Ramos (cell line): ENCODE measurements around the gene GUCY2F.

ENCODE experiments used
- in situ Hi-C: fragments of 300-500 bp; cut with MboI; formaldehyde crosslinking; loops from one replicate; pipeline ENCODE4 v1.14.3; 2022; ENCODE audit warnings: low sequenced_read_pairs; ENCODE audit not compliant: unreplicated experiment

The GUCY2F gene

GRCh38 chrX:109398833-109399232 is 83.1 kb downstream of the GUCY2F start:
- in situ Hi-C loops: no loop called here

GRCh38 chrX:109398061-109398460 is 83.8 kb downstream of the GUCY2F start:
- in situ Hi-C loops: no loop called here

DNA sequence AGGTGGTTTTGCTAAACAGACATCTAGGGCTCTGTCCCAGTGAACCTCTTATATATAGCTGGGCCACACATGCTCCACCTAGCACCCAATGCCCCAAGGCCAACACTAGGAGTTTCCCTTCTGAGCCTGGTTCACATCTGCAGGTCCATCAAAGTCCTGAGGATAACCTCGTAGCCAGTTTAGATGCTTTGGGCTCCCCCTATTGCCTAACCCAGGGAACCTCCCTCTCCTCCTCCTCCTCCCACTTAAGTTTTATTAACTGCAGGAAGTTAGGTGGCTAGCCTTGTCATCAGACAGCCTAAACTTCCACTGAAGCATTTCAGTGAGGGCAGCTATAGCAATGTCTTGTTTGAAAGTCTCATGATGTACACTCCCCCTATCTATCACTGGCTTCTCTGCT is 88.0 kb downstream of the GUCY2F start:
- in situ Hi-C loops: no loop called here

GRCh38 chrX:109392895-109393294 is 89.0 kb downstream of the GUCY2F start:
- in situ Hi-C loops: no loop called here

- in situ Hi-C loops: no loop called here
Observed at GRCh38 chrX:109390556-109390955, 91.3 kb downstream of the GUCY2F start.

DNA sequence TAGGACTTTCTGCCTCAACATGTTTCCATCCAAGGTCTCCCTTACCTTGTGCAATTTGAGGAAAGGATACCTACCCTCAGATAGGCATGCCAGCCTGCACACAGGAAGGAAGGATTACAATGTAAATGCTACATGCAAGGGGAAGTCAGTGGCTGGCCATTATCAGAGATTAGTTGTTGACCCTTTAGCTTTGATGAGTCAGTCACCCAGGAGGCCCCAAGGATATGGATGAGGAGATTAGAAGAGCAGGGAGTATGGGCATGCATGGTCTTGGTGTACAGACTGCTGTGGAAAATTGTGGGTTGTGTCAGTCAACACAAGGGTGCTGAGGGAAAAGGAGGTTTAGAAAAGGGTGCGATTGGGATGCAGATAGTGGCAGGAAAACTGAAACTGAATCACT is 92.0 kb downstream of the GUCY2F start:
- in situ Hi-C loops: no loop called here

DNA sequence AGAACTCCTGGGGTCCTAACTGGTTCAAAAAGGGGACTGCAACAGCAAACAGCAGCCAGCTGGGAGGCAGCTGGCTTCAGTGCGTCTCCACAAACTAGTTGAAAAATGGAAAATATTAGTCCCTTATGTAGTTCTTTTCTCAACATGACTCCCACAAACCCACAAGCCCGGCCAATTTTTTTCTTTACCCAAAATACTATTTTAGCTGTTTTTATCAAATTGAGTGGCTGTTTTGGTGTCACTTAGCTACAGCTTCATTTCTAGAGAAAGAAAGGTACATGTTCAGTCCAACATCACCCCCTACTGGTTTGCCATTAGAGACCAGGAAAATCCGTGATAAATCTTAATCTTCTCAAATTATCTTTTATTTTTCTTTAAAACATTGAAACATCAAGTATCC is 97.2 kb downstream of the GUCY2F start:
- in situ Hi-C loops: no loop called here

- in situ Hi-C loops: no loop called here
Observed at GRCh38 chrX:109382332-109382731, 99.6 kb downstream of the GUCY2F start.

DNA sequence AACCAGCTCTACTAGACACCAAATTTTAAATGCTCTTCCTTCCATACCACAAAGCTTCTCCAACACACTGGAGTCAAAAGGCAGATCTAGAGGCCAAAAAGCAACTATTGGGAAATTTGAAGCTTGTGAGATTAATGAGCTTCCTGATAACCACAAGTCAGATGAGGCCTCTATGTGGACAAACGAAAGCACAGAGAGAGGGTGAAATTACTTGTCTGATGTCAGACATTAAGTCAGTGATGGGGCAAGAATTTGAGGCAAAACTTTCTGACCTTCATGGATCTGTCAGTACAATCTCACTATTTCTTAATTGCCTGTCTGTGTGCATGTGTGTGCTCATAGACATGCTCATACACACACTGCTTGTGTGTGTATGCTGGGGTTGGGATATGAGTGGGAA is 103.6 kb downstream of the GUCY2F start:
- in situ Hi-C loops: no loop called here

- in situ Hi-C loops: no loop called here
Observed at GRCh38 chrX:109374262-109374960, 107.5 kb downstream of the GUCY2F start.

DNA sequence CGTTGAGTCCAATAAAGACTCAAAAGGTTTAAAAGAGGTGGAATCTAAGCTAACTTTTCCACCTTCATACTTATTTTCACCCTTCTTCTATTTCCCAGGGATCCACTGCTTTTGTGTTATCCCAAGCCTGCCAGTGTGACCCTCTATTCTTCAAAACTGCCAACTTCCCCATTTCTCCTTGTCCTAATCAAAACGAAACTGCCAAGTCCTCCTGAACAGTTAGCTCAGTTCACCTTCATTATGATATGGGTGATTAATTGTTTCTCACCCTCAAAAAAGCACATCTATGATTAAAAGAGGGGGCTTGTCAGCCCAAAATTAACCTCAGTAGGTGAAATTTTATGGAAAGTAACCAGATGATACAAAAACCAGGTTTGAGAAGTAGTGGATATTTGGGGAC is 108.4 kb downstream of the GUCY2F start:
- in situ Hi-C loops: no loop called here

DNA sequence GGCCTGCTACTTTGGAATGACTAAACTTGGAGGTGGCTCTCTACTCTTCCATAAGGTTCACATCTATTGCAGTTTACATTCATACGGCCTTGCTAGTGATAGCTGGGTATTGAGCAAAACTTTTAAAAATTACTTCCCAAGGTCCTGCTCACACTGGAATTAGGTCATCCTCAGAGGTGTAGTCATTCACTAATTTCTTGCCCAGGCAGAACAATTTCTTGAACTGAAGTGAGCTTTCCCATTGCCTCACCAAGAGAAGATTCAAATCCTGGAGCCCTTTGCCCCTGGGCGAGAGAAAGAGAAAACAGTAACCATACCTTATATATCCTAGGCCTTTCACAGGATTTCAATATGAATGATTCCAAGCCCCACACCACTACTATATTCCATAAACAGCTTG is 109.2 kb downstream of the GUCY2F start:
- in situ Hi-C loops: no loop called here

- in situ Hi-C loops: no loop called here
Observed at GRCh38 chrX:109372291-109372690, 109.6 kb downstream of the GUCY2F start.

DNA sequence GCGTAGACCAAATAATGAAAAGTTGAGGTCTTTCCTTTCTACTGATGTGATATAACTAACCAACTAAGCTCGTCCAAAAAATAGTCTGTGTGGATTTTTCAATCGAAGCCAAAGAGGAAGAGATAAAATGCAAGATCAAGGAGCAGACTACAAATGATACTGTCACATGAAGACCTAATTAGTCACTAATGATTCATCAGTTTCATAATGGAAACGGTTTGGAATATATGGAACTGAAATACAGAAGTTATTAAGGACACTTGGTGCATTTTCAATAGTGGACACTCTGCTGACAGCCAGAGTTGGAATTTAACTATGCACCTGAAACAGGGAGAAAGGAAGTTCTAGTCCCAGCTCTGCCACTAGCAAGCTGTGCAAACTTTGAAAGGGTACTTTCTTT is 119.8 kb downstream of the GUCY2F start:
- in situ Hi-C loops: no loop called here

DNA sequence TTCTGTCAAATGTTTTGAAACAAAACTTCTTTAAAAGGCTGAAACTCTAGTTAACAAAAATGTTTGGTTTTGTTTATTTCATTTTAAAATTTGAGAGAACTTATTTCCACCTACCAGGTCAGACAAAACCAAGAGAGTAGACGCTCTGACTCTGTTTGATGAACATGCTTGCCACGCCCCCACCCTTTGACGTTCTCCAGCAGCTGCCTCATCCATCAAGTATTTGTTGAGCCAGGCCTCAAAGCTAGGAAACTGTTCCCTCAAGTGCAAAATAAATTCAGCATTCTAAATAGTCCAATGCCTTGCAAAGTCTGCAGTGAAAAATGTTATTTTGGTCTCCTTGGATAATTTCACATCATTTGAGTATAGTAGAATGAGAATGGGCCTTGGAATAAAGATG is 121.6 kb downstream of the GUCY2F start:
- in situ Hi-C loops: no loop called here

GRCh38 chrX:109357706-109358105 is 124.2 kb downstream of the GUCY2F start:
- in situ Hi-C loops: no loop called here

DNA sequence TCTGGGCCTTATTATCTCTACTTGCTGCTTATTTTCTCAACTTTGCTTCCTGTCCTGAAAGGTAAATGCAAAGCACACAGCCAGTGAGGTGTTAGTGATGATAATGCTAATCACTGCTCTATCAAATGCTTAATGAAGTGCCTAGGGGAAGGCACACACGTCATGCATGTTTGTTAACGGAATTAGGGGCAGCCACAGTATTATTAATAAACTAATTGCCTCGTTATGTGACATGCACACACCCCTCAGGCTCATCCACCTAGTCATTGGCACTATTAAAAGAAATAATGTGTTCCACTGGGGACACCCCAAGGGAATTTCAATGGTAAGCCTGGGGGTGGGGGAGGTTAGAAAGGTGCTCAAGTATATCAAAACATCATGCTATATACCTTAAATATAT is 125.2 kb downstream of the GUCY2F start:
- in situ Hi-C loops: no loop called here

DNA sequence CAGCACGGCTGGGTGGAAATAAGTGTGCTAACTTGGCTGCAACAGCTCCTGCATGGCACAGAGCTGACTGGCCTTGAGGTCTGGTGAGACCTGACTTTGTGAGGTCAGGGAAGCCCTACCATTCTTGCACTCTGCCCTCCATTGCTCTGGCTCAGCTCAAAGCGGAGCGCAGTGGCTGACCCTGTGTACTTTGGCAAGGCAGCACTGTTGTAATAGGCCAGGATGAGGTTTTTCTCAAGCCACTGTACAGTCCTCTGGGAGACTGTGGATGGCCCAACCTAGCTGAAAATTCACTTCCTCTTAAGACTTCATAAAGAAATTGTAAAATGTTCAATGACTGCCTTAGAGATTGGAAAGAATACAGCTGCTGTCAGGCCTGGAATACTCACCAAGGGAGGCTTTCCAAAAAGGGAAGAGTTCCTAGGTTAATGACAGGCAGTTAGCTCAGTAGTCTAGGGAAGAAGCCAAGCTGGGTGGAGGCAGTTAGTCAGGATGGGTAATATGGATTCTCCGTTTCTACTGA is 129.8 kb downstream of the GUCY2F start:
- in situ Hi-C loops: no loop called here

GRCh38 chrX:109351557-109351956 is 130.3 kb downstream of the GUCY2F start:
- in situ Hi-C loops: no loop called here

- in situ Hi-C loops: no loop called here
Observed at GRCh38 chrX:109350551-109350950, 131.3 kb downstream of the GUCY2F start.

DNA sequence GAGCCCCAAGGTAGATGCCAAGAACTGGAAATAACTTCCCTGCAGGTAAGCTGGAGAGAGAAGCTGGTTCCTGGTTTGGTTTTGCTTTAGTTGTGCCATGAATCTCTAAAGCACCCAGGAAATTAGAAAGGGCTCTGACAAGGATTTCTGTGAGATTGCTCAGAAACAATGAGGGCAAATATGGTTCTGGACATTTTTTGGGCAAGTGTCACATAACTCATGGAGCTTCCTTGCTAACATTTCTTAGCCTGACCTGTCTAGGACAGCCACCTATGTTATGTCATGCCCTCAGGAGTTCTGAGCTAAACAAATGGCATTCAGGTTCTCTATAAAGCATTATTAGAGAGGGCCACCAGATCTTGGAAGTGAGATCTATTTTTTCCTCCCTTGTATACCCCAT is 131.8 kb downstream of the GUCY2F start:
- in situ Hi-C loops: no loop called here

- in situ Hi-C loops: no loop called here
Observed at GRCh38 chrX:109347632-109348031, 134.3 kb downstream of the GUCY2F start.
